DND-41 (cell line): Measurements from ENCODE around the gene SLC38A8.

Source experiments
- CTCF ChIP-seq: IDR thresholded peaks from 2 replicates; pipeline ENCODE4 v1.5.1; 2012; ENCODE audit warnings: borderline replicate concordance, low read length, moderate library complexity, mild to moderate bottlenecking; ENCODE audit not compliant: poor library complexity, severe bottlenecking; ENCODE audit errors: extremely low read depth
- EZH2 ChIP-seq: IDR thresholded peaks from 3 replicates; pipeline ENCODE4 v1.6.1; 2012; ENCODE audit warnings: borderline replicate concordance, low read depth, mild to moderate bottlenecking, moderate library complexity, low read length, inconsistent platforms; ENCODE audit not compliant: severe bottlenecking

- TF ChIP-seq CTCF: no peak
- no peak for TF ChIP-seq EZH2
Observed at GRCh38 chr16:83960521-83961249, 81.9 kb downstream of the SLC38A8 start.
